ENCODE data around the gene SPPL3.

Gene SPPL3

GRCh38 chr12:120725151-120725658, 179.0 kb downstream of the SPPL3 start:
- DNase-seq (ENCODE audit: low read depth in 2 of 2) = no peak

- DNase-seq (ENCODE audit: low read depth in 2 of 2) = no peak
These were observed 179.4 kb downstream of the SPPL3 start for GRCh38 chr12:120724720-120725119.

- DNase-seq (ENCODE audit: low read depth in 2 of 2) = no peak
These were observed 181.4 kb downstream of the SPPL3 start for GRCh38 chr12:120722784-120723183.

GRCh38 chr12:120721866-120722265, 182.3 kb downstream of the SPPL3 start:
- no peak for DNase-seq (ENCODE audit: low read depth in 2 of 2)

- DNase-seq (ENCODE audit: low read depth in 2 of 2) = no peak
These were observed 183.0 kb downstream of the SPPL3 start for GRCh38 chr12:120720987-120721801.

GRCh38 chr12:120720234-120720986, 183.7 kb downstream of the SPPL3 start:
- no peak for DNase-seq (ENCODE audit: low read depth in 2 of 2)

GRCh38 chr12:120719496-120720233, 184.5 kb downstream of the SPPL3 start:
- DNase-seq (ENCODE audit: low read depth in 2 of 2) = no peak

- no peak for DNase-seq (ENCODE audit: low read depth in 2 of 2)
These were observed 185.1 kb downstream of the SPPL3 start for GRCh38 chr12:120719072-120719471.

- no peak for DNase-seq (ENCODE audit: low read depth in 2 of 2)
These were observed 186.1 kb downstream of the SPPL3 start for GRCh38 chr12:120718055-120718454.

- peak; percentile 38 to 60 for DNase-seq (ENCODE audit: low read depth in 2 of 2)
These were observed 190.2 kb downstream of the SPPL3 start for GRCh38 chr12:120713861-120714482.

GRCh38 chr12:120712610-120713009, 191.5 kb downstream of the SPPL3 start:
- DNase-seq (ENCODE audit: low read depth in 2 of 2) = no peak
